ENCODE measurements around the gene CHMP6.

Gene CHMP6

DNA sequence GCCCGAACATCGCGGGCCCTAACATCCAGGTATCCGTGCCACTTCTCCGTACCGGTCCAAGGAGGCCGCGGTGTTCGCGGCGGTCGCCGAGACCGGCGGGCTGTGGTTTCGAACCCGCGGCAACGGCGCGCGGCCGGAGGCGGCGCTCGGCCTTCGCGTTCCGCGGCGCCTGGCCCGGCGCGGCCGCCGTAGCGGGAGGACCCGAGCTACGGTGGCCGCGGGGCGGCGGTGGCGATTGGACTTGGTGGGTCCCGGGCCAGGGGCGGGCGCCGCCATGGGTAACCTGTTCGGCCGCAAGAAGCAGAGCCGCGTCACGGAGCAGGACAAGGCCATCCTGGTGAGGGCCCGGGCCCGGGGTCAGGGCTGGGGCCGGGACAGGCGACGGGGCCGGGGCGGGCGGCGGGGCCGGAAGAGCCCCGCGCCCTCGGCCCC, at the start of gene CHMP6:
CHMP6 (plus strand) TSS at position 197 of the 432 bp plus-strand sequence; CDS start at position 275, 78 bp downstream.
- peak; percentile 14 for DNase-seq

DNA sequence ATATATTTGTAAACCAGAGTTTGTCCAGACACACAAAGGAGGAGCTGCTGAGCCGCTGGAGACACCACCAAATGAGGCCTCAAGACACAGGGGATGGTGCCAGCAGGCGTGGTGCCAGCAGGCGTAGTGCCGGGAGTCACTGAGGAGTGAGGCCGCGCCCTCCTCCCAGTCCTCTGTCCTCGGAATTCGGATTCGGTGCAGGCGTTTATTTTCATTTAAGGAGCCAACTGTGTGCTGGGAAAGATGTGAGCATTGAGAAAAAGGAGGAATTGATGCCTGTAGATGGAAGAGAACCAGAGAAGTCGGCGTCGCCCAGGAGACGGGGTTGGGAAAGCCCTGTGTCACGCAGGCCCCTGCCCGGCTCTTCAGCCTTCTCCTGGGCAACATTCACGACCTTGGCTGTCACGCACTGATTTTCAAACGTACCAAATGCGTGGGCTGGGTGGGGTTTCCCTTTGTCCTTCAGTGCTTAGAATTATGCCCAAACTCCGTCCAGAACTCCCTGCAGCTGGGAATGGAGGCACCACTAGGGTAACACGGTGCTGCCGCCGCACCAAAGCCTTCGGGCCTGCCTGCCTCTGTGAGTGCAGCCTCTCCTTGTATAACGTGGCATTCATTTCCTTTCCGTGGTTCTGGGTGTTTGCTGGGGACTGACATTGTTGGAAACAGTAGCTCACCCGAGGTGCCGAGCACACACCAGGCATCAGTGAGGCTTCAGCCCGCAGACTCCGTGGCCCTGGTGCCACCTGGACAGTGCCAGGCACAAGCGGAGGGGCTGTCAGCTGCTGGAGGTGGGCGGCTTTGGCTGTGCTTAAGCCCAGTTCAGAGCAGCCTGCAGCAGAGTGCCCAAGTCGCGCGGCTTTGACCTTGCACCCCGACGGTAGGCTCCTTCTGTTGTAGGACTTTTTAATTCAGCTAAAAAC, 49.0 kb upstream of the CHMP6 start:
- no peak for DNase-seq

DNA sequence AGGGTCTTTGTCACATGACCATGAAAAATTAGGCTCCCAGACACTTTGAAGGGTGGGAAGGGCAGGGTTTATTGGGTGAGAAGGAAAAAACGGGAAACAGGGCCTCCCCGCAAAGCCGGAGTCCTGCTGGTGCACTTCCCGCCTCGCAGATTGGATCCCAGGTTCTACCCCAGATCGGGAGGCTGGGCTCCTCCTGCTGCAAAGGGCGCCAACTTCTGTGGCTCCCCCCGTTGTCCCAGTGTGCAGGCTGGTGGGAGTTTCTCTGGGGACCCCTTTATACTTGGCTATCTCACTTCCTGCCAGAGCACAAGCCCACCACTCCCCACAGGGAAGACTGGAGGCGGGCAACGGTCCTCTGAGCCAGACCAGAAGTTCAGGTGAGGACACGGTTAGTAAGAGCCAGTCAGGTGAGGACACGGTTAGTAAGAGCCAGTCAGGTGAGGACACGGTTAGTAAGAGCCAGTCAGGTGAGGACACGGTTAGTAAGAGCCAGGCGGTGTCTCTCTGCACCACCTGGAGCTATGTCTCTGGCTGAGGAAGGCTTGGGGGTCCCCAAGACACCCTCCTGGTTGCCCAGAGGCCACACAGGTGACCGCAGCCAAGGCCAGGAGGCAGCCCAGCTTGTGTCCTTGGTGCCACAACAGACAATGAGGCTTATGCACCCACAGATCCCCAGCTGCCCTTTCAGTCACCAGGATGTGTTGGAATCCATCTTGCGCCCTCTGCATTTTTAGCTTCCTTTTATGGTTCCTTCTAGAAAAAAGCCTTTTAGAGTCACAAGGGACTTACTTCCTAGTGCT, 48.1 kb upstream of the CHMP6 start:
- no peak for DNase-seq

DNA sequence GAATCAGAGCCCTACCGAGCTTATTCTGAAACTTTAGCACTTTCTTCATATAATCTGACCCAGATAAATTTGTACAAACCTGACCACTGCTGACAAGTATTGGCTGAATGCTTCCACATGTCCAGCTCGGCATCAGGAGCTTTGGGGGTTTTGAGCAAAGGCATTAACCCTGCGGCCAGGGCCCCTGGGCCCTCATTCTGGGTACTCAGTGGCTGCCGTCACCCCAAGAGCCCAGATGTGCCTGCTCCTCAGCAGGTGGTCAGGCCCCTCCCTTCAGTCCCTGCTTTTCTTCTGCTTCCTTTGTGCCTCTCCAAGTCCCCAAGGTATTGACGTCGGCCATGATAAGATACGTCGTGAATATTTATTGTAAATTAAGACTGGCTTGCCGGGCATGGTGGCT, 47.3 kb upstream of the CHMP6 start:
- no peak for DNase-seq

DNA sequence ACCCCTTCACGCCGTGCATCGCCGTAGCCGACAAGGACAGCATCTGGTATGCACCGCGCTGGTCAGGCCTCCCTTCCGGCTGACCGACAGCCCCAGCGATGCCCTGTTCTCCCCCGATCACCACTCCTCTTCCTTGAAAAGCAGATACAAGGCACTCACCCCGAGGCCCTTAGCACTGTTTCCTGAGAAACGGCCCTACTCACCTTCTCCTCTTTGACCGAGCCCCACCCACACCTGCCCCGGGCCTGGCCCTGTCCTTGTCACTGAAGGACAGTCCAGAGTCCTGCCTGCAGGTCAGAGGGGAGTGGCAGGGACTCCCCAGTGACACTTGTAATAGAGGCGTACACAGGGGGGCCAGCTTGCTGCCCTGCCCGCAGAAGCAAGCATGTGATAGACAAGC, 45.9 kb upstream of the CHMP6 start:
- no peak for DNase-seq

DNA sequence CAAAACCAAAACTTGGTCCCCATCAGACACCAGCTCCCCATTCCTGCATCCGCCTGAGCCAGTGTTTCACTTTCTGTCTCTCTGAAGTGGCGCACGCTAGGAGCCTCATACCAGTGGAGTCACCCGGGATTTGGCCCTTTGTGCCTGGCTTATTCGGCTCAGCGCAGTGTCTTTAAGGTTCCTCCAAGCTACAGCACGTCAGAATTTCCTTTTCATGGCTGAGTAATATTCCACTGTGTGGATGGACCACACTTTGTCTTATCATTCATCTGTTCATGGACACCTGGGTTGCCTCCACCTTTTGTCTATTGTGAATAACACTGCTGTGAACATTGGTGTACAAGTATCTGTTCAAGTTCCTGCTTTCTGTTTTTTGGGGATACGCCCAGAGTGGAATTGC, 45.2 kb upstream of the CHMP6 start:
- no peak for DNase-seq

GRCh38 chr17:80947200-80947940, 44.3 kb upstream of the CHMP6 start:
- no peak for DNase-seq

- no peak for DNase-seq
These were observed 43.3 kb upstream of the CHMP6 start for GRCh38 chr17:80948019-80948975.

DNA sequence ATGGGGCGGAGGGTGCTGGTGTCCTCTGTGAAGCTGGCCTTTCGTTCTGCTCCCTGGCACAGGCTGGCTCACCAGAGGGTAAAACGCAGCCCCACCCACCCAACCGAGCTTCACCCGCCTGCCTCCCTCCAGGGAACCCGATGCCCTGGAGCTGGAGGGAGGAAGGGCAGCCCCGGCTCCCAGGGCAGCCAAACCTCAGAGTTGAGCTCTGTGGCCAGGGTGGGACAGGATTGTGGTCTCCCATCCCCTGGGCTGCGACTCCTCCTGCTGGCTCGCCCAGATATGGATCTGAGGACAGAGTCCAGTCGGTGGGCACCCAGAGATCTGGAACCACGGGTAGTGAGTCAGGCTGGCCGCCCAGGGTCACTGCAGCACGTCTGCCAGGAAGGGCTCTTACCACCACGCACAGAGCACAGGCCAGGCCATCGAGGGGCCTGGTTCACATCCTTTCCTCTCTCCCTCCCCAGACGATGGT, 42.6 kb upstream of the CHMP6 start:
- no peak for DNase-seq

GRCh38 chr17:80949451-80950421, 41.9 kb upstream of the CHMP6 start:
- no peak for DNase-seq

- no peak for DNase-seq
These were observed 41.0 kb upstream of the CHMP6 start for GRCh38 chr17:80950466-80951120.

DNA sequence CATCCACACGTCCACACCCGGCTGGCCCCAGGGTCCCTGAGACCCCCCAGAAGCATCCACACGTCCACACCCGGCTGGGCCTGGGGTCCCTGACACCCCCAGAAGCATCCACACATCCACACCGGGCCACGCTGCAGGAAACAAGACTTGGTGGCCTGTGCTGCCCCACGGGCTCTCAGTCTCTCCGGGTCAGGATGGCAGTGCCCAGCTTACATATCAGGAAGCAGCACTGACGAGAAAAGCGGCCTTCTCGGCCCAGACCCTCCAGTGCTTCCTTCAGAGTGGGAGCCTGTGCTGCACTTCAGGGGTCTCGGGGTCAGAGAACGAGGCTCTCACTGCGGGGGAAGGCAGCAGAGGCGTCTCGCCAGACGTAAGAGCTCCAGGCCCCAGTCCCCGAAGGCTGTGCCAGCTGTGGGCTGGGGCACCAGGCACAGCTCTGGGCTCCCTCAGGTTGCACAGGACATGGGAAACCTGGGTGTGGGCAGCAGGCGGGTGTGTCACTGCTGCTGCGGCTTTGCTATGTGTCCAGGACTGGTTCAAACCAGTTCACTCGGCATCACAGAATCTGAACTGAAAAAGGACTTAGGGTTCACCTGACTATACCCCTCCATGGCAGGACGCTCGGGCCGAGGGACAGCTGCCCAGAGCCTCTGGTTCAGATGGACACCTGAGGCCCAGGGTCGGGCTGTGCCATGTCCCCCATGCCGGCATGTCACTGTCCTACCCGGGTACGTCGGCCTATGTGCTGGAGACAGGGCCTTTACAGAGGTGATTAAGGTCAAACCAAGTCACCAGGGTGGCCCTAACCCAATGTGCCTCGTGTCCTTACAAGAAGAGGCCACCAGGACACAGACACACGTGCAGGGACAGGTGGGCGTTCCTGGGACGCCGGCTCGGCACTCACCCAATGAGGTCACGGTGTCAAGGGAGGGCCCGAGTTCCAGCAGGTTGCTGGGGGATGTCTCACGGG, 40.2 kb upstream of the CHMP6 start:
- no peak for DNase-seq

GRCh38 chr17:80952291-80952690, 39.4 kb upstream of the CHMP6 start:
- DNase-seq = no peak

DNA sequence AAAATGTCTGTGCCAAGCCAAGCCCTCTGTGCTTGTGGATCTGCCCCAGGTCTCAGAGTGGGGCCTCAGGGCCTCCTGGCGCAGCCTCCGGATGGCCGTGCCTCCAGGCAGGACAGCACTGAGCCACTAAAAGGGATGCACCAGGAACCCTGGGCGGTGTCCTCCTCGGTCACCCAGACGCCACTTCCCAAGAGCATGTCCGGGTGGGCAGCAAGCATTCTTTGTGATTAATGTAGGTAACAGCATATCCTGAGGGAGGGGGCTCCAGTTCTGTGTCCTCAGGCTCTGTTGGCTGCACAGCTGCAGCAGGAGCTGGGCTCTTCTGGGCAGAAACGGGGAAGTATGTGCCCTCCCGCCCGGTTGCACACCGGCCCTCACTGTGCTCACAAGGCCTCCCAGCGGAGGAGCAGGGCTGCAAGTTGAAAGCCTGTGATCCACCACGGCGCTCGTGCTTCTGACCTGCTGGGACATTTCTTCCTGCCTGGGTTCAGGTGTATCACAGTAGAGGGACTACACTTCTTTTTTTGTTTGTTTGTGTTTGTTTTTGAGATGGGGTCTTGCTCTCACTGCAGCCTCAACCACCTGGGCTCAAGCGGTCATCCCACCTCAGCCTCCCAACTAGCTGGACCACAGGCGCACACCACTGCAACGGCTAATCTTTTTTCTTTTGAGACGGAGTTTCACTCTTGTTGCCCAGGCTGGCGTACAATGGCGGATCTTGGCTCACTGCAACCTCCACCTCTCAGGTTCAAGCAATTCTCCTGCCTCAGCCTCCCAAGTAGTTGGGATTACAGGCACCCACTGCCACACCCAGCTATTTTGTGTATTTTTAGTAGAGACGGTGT, 37.9 kb upstream of the CHMP6 start:
- no peak for DNase-seq

- no peak for DNase-seq
These were observed 36.6 kb upstream of the CHMP6 start for GRCh38 chr17:80955078-80955477.

- no peak for DNase-seq
These were observed 35.9 kb upstream of the CHMP6 start for GRCh38 chr17:80955671-80956280.

All from NCI-H2029 (cell line).